GM18499 (cell line): ENCODE measurements around the gene KCTD2.

ENCODE experiments used
- ATAC-seq: cut with Tn5 transposase; IDR thresholded peaks from one replicate; pipeline ENCODE4 v1.9.1; 2021; ENCODE audit warnings: moderate number of reproducible peaks; ENCODE audit not compliant: insufficient read depth, unreplicated experiment

Gene KCTD2

GRCh38 chr17:75073618-75074047 lies 26.6 kb downstream of the KCTD2 start:
- no peak for ATAC-seq

GRCh38 chr17:75074532-75074931 lies 27.5 kb downstream of the KCTD2 start:
- no peak for ATAC-seq

GRCh38 chr17:75075597-75076336 lies 28.7 kb downstream of the KCTD2 start:
- no peak for ATAC-seq

- no peak for ATAC-seq
Observed at GRCh38 chr17:75077072-75077495, 30.1 kb downstream of the KCTD2 start.

- no peak for ATAC-seq
Observed at GRCh38 chr17:75077496-75078283, 30.7 kb downstream of the KCTD2 start.

GRCh38 chr17:75078284-75079022 lies 31.4 kb downstream of the KCTD2 start:
- no peak for ATAC-seq

GRCh38 chr17:75079023-75079373 lies 32.0 kb downstream of the KCTD2 start:
- no peak for ATAC-seq

- ATAC-seq: no peak
Observed at GRCh38 chr17:75081611-75082540, 34.9 kb downstream of the KCTD2 start.

GRCh38 chr17:75082683-75083082 lies 35.7 kb downstream of the KCTD2 start:
- ATAC-seq: no peak

- no peak for ATAC-seq
Observed at GRCh38 chr17:75084039-75084660, 37.1 kb downstream of the KCTD2 start.

GRCh38 chr17:75086496-75087181 lies 39.6 kb downstream of the KCTD2 start:
- ATAC-seq: no peak

GRCh38 chr17:75087182-75087557 lies 40.1 kb downstream of the KCTD2 start:
- no peak for ATAC-seq

- no peak for ATAC-seq
Observed at GRCh38 chr17:75087558-75088453, 40.8 kb downstream of the KCTD2 start, which contains the start of gene SLC16A5. SLC16A5 (plus strand) TSS chr17:75087954; CDS start chr17:75093637, 5,683 bp downstream.

GRCh38 chr17:75088465-75089417 lies 41.7 kb downstream of the KCTD2 start:
- no peak for ATAC-seq

GRCh38 chr17:75090871-75091854 lies 44.1 kb downstream of the KCTD2 start:
- ATAC-seq: no peak
